NOMO-1 treated with DMSO at 0.1 percent for 48 hours (cell line): ENCODE data around the gene OR6A2.

Experiments used
- DNase-seq: peaks from one replicate; lab custom pipeline; 2025; ENCODE audit not compliant: unreplicated experiment; lab: John Stamatoyannopoulos, UW

The OR6A2 gene

DNA sequence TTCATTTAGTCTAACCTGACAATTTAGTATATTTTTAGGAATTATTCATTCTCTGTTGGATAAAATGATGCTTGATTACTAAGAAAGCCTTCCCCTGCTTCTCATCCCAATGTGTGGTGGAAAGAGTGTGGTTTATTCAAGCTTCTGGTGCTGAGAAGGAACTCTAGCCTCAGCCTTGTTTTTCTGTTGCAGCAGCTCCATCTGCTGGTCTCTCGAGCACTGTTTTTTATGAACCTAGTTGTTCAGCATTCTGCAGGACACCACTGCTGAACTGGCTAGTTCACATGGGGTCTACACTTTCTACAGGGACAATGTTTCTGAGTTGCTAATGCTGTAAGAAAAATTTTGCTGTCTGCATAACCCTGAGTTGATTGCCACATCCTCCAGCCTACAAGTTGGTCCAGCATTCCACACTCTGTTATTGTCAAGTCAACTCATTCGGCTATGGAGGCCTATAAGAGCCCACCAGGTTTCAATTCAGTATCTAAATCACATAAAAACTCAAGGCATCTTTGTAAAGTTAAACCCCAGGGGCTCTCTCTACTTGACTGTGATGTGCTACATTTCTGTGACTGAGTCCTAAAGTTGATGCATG lies 42.0 kb downstream of the OR6A2 start:
- DNase-seq: peak; percentile 58

DNA sequence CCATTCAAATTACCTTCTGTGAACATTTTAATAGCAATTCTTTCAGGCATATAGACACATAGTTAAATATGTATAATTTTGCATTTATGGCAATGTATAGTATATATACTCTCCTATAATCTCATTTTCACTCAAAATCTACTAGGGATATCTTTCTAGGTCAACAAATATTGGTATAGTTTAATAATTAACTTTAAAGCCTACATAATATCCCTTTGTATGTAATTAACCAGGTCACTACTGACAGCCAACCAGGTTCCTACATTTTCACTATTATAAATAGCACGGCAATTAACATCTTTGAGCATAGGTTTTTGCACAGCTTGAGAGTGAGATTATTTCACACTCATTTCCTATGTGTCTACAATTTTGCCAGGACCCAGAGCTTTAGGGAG lies 43.5 kb downstream of the OR6A2 start:
- DNase-seq: no peak

DNA sequence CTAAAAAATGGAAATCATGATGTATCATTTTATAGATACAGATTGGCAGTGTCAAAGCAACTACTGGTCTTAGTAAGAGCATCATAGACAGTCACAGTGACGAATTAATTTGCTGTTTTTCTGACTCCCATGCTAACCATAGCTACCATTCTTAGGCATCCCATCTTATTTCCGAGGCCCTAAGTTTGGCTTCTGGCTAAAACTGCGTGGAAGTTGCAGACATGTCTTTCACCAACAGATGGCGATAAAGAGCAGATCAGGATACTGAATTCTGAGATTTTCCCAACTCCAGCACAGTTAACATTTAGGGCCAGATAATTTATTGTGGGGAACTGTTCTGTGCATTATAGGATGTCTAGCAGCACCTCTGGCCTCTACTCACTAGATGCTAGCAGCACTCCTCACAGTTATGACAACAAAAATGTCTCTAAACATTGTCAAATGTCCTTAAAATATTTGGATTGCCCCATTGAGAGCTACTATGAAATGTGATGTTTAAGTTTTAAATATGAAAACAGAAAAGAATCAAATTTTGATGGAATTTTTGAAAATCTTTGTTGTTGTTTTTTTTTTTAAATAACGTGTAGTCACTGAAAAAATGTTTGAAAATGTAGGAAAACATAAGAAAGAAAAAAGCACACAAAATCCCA lies 44.1 kb downstream of the OR6A2 start:
- DNase-seq: no peak

DNA sequence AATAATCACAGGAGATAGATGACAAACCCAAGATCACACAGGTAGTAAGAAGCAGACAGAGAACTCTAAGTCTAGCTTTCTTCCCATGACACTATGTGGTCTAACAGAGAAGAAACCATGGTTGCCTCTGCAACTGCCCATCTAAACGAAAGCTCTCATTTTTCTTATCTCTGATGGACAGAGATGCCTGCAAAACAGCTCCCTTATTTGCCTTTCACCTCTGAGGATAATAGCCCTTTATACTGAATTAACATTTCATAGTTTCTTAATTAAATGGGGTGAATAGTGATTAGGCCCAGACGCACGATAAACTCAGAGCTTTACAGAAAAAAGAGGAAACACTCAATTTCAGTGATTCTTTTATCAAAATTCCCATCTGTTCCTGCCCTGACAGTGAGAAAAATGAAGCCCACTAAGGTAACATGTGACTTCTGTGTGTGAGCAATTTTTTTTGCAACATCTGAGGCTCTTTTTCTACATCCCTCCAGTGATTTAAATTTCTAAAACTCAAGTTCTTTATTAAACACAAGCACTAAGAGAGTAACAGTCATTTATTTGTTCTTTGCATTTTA lies 52.3 kb downstream of the OR6A2 start:
- no peak for DNase-seq

DNA sequence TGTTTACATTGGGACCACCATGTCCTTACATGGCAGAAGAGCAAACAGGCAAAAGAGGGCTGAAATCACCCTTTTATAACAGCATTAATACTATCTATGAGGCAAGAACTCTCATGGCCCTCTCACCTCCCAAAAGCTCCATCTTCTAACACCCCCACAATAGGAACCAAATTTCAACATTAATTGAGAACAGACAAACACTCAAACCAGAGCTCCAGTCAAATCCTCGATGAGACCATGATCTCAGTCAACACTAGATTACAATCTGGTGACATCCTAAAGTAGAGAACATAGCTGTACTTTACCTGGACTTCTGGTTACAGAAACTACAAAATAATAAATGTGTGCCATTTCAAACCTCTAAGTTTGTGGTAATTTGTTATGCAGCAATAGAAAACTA lies 52.9 kb downstream of the OR6A2 start:
- no peak for DNase-seq

DNA sequence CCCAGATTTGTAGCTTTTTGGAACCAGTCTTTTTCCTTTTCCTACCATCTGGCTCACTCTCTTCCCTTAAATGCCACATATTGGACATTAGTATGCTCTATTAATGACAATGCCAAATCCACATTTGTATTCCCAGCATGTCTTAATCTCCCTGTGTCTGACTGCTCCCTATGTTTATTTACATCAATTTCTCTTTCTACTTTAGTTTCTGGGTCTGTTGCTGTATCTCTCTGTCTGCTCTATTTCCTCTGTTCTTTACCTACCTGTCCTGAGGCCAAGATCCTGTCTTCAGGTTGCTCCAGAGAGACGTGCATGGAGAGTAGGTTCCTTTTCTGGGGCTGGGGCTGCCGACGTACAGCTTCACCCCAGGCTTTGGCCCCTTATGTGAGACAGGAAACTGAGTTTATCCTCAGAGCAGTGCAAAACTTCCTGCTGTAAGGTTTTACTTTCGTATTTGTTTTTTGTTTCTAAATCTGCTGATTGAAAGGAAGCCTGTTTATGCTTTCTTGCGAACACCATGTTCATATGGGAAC lies 53.3 kb downstream of the OR6A2 start:
- DNase-seq: peak; percentile 6

DNA sequence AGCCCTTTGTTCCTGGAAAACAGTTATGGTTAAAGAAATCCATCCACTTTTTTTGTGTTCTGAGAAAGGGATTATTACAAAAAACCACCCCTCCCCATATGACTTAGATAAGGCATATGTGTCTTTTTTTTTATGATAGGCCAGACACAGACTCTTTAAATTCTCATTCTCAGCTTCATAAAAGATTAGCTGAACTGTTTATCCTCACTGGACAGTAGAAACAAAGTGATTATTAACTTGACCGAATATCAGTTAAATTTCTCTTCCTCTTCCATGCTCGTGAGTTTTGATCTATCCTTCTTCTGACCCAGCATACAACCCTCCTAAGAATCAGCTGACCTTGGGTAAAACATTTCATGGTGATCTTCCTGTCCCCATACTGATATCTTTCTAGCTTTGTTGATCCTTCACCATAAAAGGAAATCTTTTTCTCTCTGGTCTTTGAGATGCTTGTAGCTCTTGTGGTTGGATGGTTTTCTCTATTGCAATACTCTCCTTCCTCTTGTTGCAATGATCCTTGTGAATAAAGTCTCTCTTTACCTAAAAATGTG lies 53.9 kb downstream of the OR6A2 start:
- peak; percentile 53 for DNase-seq

DNA sequence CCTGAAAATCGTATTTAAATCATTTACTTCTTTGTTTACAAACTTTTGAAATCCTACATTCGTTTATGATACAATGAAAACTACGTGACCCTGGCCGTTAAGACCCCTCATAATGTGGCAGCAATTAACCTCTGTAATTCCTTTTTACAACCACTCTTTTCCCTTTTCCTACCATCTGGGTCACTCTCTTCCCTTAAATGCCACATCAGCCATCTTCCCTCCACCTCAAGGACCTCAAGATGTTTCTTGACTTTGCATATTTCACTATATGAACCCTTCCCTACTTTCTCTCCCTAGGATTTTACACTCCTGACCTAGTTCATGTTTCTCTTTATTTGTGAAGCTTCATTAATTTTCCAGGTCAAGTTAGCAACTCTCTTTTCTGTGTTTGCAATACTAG lies 54.5 kb downstream of the OR6A2 start:
- no peak for DNase-seq

DNA sequence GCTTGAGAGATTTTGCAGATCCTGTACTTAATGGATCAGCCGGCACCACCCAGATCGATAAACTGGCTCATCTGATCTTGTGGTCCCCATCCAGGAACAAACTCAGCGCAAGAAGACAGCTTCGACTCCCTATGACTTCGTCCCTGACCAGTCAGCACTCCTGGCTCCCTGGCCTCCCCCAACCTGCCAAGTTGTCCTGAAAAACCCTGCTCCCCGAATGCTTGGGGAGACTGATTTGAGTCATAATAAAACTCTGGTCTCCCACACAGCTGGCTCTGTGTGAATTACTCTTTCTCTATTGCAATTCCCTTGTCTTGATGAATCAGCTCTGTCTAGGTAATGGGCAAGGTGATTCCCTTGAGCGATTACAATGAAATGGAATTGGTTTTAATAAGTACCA lies 57.2 kb downstream of the OR6A2 start:
- no peak for DNase-seq
